ENCODE data around the gene NME7.
A peak's percentile ranks its signal among the peaks of the same experiment; 100 is the strongest.

Gene NME7

DNA sequence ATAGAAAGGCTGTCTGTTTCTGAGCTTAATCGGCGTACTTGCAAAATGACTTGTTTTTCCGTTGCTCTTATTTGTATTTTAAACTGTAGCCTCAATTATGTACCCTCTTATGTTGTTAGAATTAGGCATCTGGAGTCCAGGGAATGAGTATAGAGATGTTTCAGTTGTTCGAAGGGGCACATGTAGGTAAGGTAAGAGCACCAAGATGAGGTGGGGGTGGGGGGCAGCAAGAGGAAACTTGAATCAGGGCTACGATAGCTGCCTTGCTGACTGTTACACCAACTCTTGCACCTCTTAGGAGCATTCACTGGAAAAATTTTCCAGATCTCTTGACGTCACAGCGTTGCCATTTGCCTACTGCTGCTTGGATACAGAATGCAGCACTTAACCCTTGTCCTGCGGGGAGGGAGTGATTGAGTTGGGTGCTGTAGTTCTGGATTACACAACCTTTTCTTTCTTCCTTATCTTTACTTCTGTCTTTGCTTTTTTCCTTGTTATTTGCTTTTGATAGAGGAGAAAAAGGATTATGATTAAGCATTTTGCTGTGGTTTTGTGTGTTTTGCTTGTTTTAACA, 257.9 kb downstream of the NME7 start:
- peak overlapping the region; percentile 91 for H3K27ac ChIP-seq (ENCODE audit: low read length)
- H3K4me3 ChIP-seq (ENCODE audit: low read length): peak overlapping the region; percentile 94
- peaks cover 11% of the 10 kb centered on the region for H4K20me1 ChIP-seq (ENCODE audit: insufficient read depth, low read length)

GRCh38 chr1:169108863-169109560, 258.6 kb downstream of the NME7 start:
- Histone ChIP-seq H3K79me2 (ENCODE audit: low read length) (peaks cover 76% of the 10 kb centered on the region), H4K20me1 (ENCODE audit: insufficient read depth, low read length) (peaks cover 11% of the 10 kb centered on the region), H3K4me2 (ENCODE audit: low read length) (peak overlapping the region; percentile 92), H3K36me3 (replicated peaks; ENCODE audit: low read depth, low read length) (peaks cover 44% of the 10 kb centered on the region), H2AFZ (ENCODE audit: low read depth, low read length) (no peak overlapping the region), H3K27me3 (ENCODE audit: low read depth, low read length) (peaks cover 15% of the 10 kb centered on the region), H3K9ac (ENCODE audit: low read length) (peak overlapping the region; percentile 98), H3K4me3 (ENCODE audit: low read length) (peak overlapping the region; percentile 94), H3K4me1 (ENCODE audit: low read length) (peaks cover 63% of the 10 kb centered on the region), H3K9me3 (ENCODE audit: insufficient read depth, low read length) (no peaks in the 10 kb centered on the region), H3K27ac (ENCODE audit: low read length) (peak overlapping the region; percentile 91)
- no peak for TF ChIP-seq EZH2phosphoT487 (IDR thresholded peaks at IDR 0.05; ENCODE audit: low read depth)
- TF ChIP-seq, protein P1, sequence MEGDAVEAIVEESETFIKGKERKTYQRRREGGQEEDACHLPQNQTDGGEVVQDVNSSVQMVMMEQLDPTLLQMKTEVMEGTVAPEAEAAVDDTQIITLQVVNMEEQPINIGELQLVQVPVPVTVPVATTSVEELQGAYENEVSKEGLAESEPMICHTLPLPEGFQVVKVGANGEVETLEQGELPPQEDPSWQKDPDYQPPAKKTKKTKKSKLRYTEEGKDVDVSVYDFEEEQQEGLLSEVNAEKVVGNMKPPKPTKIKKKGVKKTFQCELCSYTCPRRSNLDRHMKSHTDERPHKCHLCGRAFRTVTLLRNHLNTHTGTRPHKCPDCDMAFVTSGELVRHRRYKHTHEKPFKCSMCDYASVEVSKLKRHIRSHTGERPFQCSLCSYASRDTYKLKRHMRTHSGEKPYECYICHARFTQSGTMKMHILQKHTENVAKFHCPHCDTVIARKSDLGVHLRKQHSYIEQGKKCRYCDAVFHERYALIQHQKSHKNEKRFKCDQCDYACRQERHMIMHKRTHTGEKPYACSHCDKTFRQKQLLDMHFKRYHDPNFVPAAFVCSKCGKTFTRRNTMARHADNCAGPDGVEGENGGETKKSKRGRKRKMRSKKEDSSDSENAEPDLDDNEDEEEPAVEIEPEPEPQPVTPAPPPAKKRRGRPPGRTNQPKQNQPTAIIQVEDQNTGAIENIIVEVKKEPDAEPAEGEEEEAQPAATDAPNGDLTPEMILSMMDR (IDR thresholded peaks at IDR 0.05; ENCODE audit: low read depth, low read length): peak; percentile 77

More for the DNA sequence above, 257.9 kb downstream of the NME7 start:
- H3K9me3 ChIP-seq (ENCODE audit: insufficient read depth, low read length): no peaks in the 10 kb centered on the region
- H3K4me1 ChIP-seq (ENCODE audit: low read length): peaks cover 67% of the 10 kb centered on the region
- H3K4me2 ChIP-seq (ENCODE audit: low read length): peak overlapping the region; percentile 92
- H2AFZ ChIP-seq (ENCODE audit: low read depth, low read length): no peak overlapping the region
- peaks cover 8% of the 10 kb centered on the region for H3K27me3 ChIP-seq (ENCODE audit: low read depth, low read length)
- peak overlapping the region; percentile 98 for H3K9ac ChIP-seq (ENCODE audit: low read length)
- no peak for TF ChIP-seq EZH2phosphoT487 (IDR thresholded peaks at IDR 0.05; ENCODE audit: low read depth)
- TF ChIP-seq, protein P1 (IDR thresholded peaks at IDR 0.05; ENCODE audit: low read depth, low read length): no peak
- peaks cover 51% of the 10 kb centered on the region for H3K36me3 ChIP-seq (replicated peaks; ENCODE audit: low read depth, low read length)
- peaks cover 82% of the 10 kb centered on the region for H3K79me2 ChIP-seq (ENCODE audit: low read length)

- Histone ChIP-seq H3K4me1 (ENCODE audit: low read length) (peaks cover 55% of the 10 kb centered on the region), H3K36me3 (replicated peaks; ENCODE audit: low read depth, low read length) (peaks cover 36% of the 10 kb centered on the region)
These were observed 259.4 kb downstream of the NME7 start for GRCh38 chr1:169108223-169108622.

More at GRCh38 chr1:169108223-169108622, 259.4 kb downstream of the NME7 start:
- no peak overlapping the region for H2AFZ ChIP-seq (ENCODE audit: low read depth, low read length)
- H3K4me2 ChIP-seq (ENCODE audit: low read length): peak overlapping the region; percentile 92
- H3K27me3 ChIP-seq (ENCODE audit: low read depth, low read length): peaks cover 23% of the 10 kb centered on the region
- H3K9me3 ChIP-seq (ENCODE audit: insufficient read depth, low read length): no peaks in the 10 kb centered on the region
- no peak for TF ChIP-seq EZH2phosphoT487 (IDR thresholded peaks at IDR 0.05; ENCODE audit: low read depth)
- TF ChIP-seq, protein P1 (IDR thresholded peaks at IDR 0.05; ENCODE audit: low read depth, low read length): no peak
- peak overlapping the region; percentile 91 for H3K27ac ChIP-seq (ENCODE audit: low read length)
- peak overlapping the region; percentile 98 for H3K9ac ChIP-seq (ENCODE audit: low read length)
- peaks cover 68% of the 10 kb centered on the region for H3K79me2 ChIP-seq (ENCODE audit: low read length)
- peak overlapping the region; percentile 94 for H3K4me3 ChIP-seq (ENCODE audit: low read length)
- H4K20me1 ChIP-seq (ENCODE audit: insufficient read depth, low read length): peaks cover 11% of the 10 kb centered on the region

Measured in OCI-LY3 (cell line).